B cell (primary cell): ENCODE data around the gene TUBA1A. TPM values are rescaled to one million over a fixed set of nuclear protein-coding genes. Genes with fewer than 3 reads are reported as not detected.
A peak's percentile ranks its signal among the peaks of the same experiment; 100 is the strongest.

Experiments
- ATAC-seq: fragments of 200-7000 bp; cut with Tn5 transposase; one replicate; pipeline ENCODE4 v1.10.0; 2021; ENCODE audit warnings: low read depth, mild to moderate bottlenecking, moderate number of reproducible peaks, moderate library complexity
- CTCF ChIA-PET: fragments of 350-600 bp; sonication (Branson Sonifier 250); formaldehyde crosslinking; loops from one replicate; lab custom pipeline; 2021; ENCODE audit warnings: antibody characterized with exemption, inconsistent platforms; lab: Charles Lee
- POLR2A ChIA-PET: fragments of 350-600 bp; sonication (Branson Sonifier 250); formaldehyde crosslinking; loops from one replicate; lab custom pipeline; 2021; ENCODE audit warnings: antibody characterized with exemption; lab: Charles Lee
- DNase-seq: peaks from one replicate; pipeline ENCODE4 v3.0.0; 2013
- H2AFZ ChIP-seq: 2 replicates; pipeline ENCODE4 v1.6.1; 2012; ENCODE audit warnings: mild to moderate bottlenecking, low read depth, low read length; ENCODE audit not compliant: insufficient read depth, poor library complexity, severe bottlenecking
- H3K27ac ChIP-seq, 2 donors: 1 replicate in 1 of 2; 2 replicates in 1 of 2; pipeline ENCODE4 v1.5.1; 2012 to 2013; ENCODE audit warnings: low read length in 2 of 2, mild to moderate bottlenecking in 2 of 2, moderate library complexity in 1 of 2
- H3K27me3 ChIP-seq, 4 experiments: fragments of 200-600 bp in 1 of 4; sonication (generic) in 1 of 4; replicated peaks in 1 of 4; 1 replicate in 2 of 4; 2 replicates in 2 of 4; pipeline versions ENCODE4 v1.6.1 to v1.7.0; 2013 to 2016; ENCODE audit warnings: low read length in 3 of 4, mild to moderate bottlenecking in 2 of 4, mixed read lengths in 1 of 4, moderate library complexity in 1 of 4; ENCODE audit not compliant: insufficient read depth in 4 of 4, control insufficient read depth in 3 of 4; ENCODE audit errors: control extremely low read depth in 1 of 4
- H3K36me3 ChIP-seq, 2 experiments: replicated peaks in 1 of 2; 1 replicate in 1 of 2; 2 replicates in 1 of 2; pipeline versions ENCODE4 v1.6.1 to v1.7.1; 2013; ENCODE audit warnings: low read length in 1 of 2; ENCODE audit not compliant: insufficient read depth in 2 of 2, control insufficient read depth in 1 of 2; ENCODE audit errors: control extremely low read depth in 1 of 2, extremely low read depth in 1 of 2
- H3K4me1 ChIP-seq, 2 donors: fragments of 200-600 bp in 1 of 2; sonication (generic) in 1 of 2; 1 replicate in 1 of 2; 2 replicates in 1 of 2; pipeline versions ENCODE4 v1.5.1 to v1.6.1; 2013 to 2017; ENCODE audit warnings: low read length in 2 of 2; ENCODE audit not compliant: control insufficient read depth in 2 of 2, insufficient read depth in 2 of 2
- H3K4me2 ChIP-seq: replicated peaks from 2 replicates; pipeline ENCODE3; 2012; ENCODE audit warnings: mild to moderate bottlenecking, low read depth, low read length; ENCODE audit not compliant: poor library complexity, severe bottlenecking
- H3K4me3 ChIP-seq, 5 experiments: fragments of 200-600 bp in 1 of 5; sonication (generic) in 1 of 5; 1 replicate in 3 of 5; 2 replicates in 2 of 5; pipeline versions ENCODE4 v1.5.1 to v1.7.0; 2011 to 2016; ENCODE audit warnings: low read length in 4 of 5, mild to moderate bottlenecking in 4 of 5, low read depth in 2 of 5, control low read depth in 1 of 5, moderate library complexity in 1 of 5; ENCODE audit not compliant: insufficient read depth in 1 of 5; ENCODE audit errors: control extremely low read depth in 1 of 5, extremely low read depth in 1 of 5
- H3K79me2 ChIP-seq: fragments of 200-600 bp; sonication (generic); one replicate; pipeline ENCODE4 v1.6.0; 2016; ENCODE audit warnings: low read length; ENCODE audit not compliant: control insufficient read depth, insufficient read depth
- H3K9ac ChIP-seq: fragments of 200-600 bp; sonication (generic); 2 replicates; pipeline ENCODE4 v1.6.1; 2017; ENCODE audit warnings: mild to moderate bottlenecking, low read length, moderate library complexity
- H3K9me3 ChIP-seq, 3 donors: one replicate each; pipeline versions ENCODE4 v1.6.1 to v1.7.1; 2013; ENCODE audit warnings: low read length in 2 of 3; ENCODE audit not compliant: control insufficient read depth in 2 of 3, insufficient read depth in 1 of 3; ENCODE audit errors: control extremely low read depth in 1 of 3
- H4K20me1 ChIP-seq: 2 replicates; pipeline ENCODE4 v1.6.0; 2012; ENCODE audit warnings: mild to moderate bottlenecking, low read length; ENCODE audit not compliant: insufficient read depth, control insufficient read depth, poor library complexity, severe bottlenecking
- H3K27ac Mint-ChIP-seq: one replicate; pipeline ENCODE4 v1.8.0; 2021; ENCODE audit warnings: mixed read lengths
- H3K27me3 Mint-ChIP-seq: one replicate; pipeline ENCODE4 v1.8.0; 2021; ENCODE audit warnings: mixed read lengths
- H3K4me1 Mint-ChIP-seq: one replicate; pipeline ENCODE4 v1.8.0; 2021; ENCODE audit warnings: mixed read lengths
- H3K4me3 Mint-ChIP-seq: one replicate; pipeline ENCODE4 v1.8.0; 2021; ENCODE audit warnings: mixed read lengths
- H3K9me3 Mint-ChIP-seq: one replicate; pipeline ENCODE4 v1.8.0; 2022; ENCODE audit warnings: mixed read lengths; ENCODE audit not compliant: insufficient read depth
- CTCF ChIP-seq: fragments of 200-600 bp; IDR thresholded peaks from one replicate; pipeline ENCODE4 v1.8.0; 2022; ENCODE audit warnings: antibody characterized with exemption, mild to moderate bottlenecking
- EZH2 ChIP-seq: IDR thresholded peaks from 2 replicates; pipeline ENCODE4 v1.6.1; 2012; ENCODE audit warnings: borderline replicate concordance, low read depth, mild to moderate bottlenecking, moderate library complexity, low read length; ENCODE audit not compliant: insufficient read depth, poor library complexity, severe bottlenecking
- WGBS: methylation state at CpG from one replicate; pipeline ENCODE4 v1.1.5; 2013; ENCODE audit warnings: missing lambda C conversion rate; ENCODE audit not compliant: insufficient coverage; 5-methylcytosine and 5-hydroxymethylcytosine counted together
- intact Hi-C: fragments of 100-400 bp; cut with micrococcal nuclease; formaldehyde crosslinking; loops from one replicate; pipeline ENCODE4 v1.10.0; 2022
- polyA plus RNA-seq: library from polyadenylated mRNA; depleted of rRNA; stranded (reverse); fragments of >200 nt; gene quantifications from 2 replicates; pipeline ENCODE4 v1.2.3, GENCODE V29; 2012
- total RNA-seq, 2 donors: library from RNA; stranded (reverse); fragments of 120-200 nt in 1 of 2; gene quantifications; 1 replicate in 1 of 2; 2 replicates in 1 of 2; pipeline versions ENCODE4 v1.2.3 to v1.2.4, GENCODE V29; 2013 to 2022

The TUBA1A gene
- total and polyA plus RNA-seq, 2 donors (not counting 1 experiment from before 2014, with no cell fraction given): 137 to 880 TPM

- peak overlapping the region; percentile 46 to 72 (median 64) for H3K4me3 ChIP-seq
- H3K9me3 Mint-ChIP-seq: no peaks in the 10 kb centered on the region
- H3K27me3 Mint-ChIP-seq: no peaks in the 10 kb centered on the region
- H2AFZ ChIP-seq: peak overlapping the region; percentile 83
- peaks cover 17% of the 10 kb centered on the region for H3K4me1 Mint-ChIP-seq
- H3K4me1 ChIP-seq: peaks cover 5 to 17% of the 10 kb centered on the region in 2 donors
- H3K27ac Mint-ChIP-seq: peak overlapping the region; percentile 90
- no peaks in the 10 kb centered on the region for H3K36me3 ChIP-seq
- H3K79me2 ChIP-seq: no peaks in the 10 kb centered on the region
- no peaks in the 10 kb centered on the region for H3K27me3 ChIP-seq
- no peak for TF ChIP-seq CTCF
- TF ChIP-seq EZH2: no peak
- POLR2A ChIA-PET: interaction anchor here (0.7 to 3.6 kb wide), 3 partner anchors 46 to 138 kb away, joined by 5 to 29 read pairs (median 12); partner anchors contain the start of gene TUBA1B
- peak overlapping the region; percentile 56 to 73 for H3K27ac ChIP-seq
- peak overlapping the region; percentile 67 for H3K9ac ChIP-seq
- intact Hi-C loops: loop anchor here (1.0 to 2.0 kb wide), 6 partner anchors 31 to 124 kb away; partner anchors contain the start of genes LMBR1L, TUBA1A and TUBA1C
- H3K4me2 ChIP-seq: peak overlapping the region; percentile 76
- DNase-seq (peak; percentile 73), ATAC-seq (peak; percentile 35)
- no peaks in the 10 kb centered on the region for H3K9me3 ChIP-seq
- peak overlapping the region; percentile 96 for H3K4me3 Mint-ChIP-seq
- CTCF ChIA-PET: interaction anchor here (0.8 to 11.7 kb wide), 12 partner anchors 10 to 237 kb away, joined by 3 to 152 read pairs (median 10); partner anchors contain the start of genes LMBR1L, RHEBL1, TUBA1A and TUBA1B
- 15% methylated on average over 15 of the region's 19 CpGs for whole genome bisulfite sequencing
- no peaks in the 10 kb centered on the region for H4K20me1 ChIP-seq
Observed at GRCh38 chr12:49233842-49234526, 45.1 kb upstream of the TUBA1A start.
